ENCODE measurements around the gene CD99.

Gene CD99

DNA sequence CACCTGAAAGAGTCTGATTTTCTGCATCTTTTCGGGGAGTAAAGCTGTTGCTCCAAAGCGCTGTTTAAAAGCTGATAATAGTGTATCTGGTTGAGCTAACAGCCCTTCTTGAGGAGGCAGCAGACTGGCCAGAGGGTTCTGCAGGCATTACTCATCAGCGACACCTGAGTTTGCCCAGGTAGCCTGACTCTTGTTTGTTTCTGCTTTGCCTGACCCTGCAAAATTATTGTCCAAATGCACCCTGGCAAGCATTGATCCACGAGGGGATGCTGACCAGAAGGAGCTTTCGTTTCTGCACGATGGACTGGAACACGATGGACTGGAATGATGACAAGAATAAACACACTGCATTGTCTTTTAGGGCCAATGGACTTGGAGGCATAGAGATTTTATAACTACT lies 6.2 kb downstream of the CD99 start:
- DNase-seq (ENCODE audit: low read depth, low spot score) = no peak
- peak overlapping the region; percentile 91 for H3K27ac ChIP-seq

DNA sequence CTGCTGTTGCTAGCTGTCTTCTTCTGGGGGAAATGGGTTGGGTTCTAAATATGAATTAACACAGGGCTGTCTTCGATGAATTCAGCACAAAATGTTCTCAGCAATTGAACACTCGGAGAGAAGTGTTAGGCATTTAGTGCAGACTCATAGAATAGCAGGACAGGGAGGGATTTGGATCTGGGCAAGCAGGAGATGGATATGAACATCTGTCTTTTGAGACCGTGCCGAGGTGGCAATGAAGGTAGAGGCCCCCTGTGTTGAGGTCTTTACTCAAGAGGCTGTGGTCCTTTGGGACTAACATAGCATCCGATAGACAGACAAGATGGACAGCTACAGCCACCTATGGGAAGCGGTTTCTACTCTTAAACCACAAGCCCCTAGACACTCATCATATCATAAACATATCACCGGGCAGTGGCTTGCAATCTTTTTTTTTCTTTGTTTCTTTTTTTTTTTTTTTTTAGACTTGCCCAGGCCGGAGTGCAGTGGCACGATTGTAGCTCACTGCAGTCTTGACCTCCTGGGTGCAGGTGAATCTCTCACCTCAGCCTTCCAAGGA lies 6.7 kb downstream of the CD99 start:
- DNase-seq (ENCODE audit: low read depth, low spot score) = no peak
- H3K27ac ChIP-seq = peak overlapping the region; percentile 91

- no peak for DNase-seq (ENCODE audit: low read depth, low spot score)
- H3K27ac ChIP-seq = peak overlapping the region; percentile 91
Observed at GRCh38 chrX:2698604-2699003, 7.5 kb downstream of the CD99 start.

DNA sequence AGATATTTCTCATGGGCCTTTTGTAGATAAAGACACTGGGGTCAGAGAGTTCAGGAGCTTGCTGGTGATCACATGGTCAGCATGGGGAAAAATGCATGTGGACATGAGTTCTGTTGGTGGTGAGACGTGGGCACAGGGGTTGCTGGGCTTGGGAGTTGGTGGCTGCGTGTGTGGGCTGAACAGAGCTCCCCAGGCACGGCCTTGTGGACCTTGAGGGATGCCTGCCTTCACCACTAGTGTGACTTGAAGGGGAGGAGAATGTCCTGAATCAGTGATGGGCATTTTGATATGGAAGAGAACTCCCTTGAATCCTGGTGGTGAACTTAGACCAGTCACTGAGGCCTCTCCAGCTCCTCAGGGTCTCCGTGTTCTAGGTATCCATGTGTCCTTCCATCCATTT lies 8.9 kb downstream of the CD99 start:
- no peak overlapping the region for H3K27ac ChIP-seq

DNA sequence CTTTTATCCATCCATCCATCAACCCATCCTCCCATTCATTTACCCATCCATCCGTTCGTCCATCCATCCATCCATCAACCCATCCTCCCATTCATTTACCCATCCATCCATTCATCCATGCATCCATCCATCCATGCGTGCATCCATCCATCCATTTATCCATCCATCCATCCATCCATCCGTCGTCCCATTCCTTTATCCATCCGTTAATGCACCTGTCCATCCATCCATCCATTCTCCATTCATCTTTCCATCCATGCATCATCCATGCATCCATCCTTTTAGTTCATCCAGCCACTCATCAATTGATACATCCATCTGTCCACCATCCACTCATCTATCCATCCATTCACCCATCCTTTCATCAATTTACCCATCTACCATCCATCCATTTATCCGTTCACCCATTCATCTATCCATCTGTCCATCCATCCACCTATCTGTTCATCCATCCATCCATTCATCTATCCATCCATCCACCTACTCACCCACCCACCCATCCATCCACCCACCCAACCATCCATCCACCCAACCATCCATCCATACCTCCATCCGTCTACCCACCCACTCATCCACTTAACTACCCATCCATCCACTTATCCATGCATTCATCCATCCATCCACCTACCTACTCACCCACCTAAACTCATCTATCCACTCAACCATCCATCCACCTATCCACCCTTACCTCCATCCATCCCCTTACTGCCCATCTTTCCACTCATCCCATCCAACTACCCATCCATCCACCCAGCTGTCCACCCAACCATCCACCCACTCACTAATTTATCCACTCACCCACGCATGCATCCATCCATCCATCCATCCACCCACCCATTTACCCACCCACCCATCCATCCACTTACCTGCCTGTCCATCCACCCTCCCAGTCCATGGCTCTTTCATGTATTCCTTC lies 9.6 kb downstream of the CD99 start:
- H3K27ac ChIP-seq = no peak overlapping the region
- DNase-seq (ENCODE audit: low read depth, low spot score) = no peak

More for the DNA sequence above, 8.9 kb downstream of the CD99 start:
- no peak for DNase-seq (ENCODE audit: low read depth, low spot score)

GRCh38 chrX:2701600-2701999 lies 10.5 kb downstream of the CD99 start:
- H3K27ac ChIP-seq = no peak overlapping the region
- DNase-seq (ENCODE audit: low read depth, low spot score) = no peak

DNA sequence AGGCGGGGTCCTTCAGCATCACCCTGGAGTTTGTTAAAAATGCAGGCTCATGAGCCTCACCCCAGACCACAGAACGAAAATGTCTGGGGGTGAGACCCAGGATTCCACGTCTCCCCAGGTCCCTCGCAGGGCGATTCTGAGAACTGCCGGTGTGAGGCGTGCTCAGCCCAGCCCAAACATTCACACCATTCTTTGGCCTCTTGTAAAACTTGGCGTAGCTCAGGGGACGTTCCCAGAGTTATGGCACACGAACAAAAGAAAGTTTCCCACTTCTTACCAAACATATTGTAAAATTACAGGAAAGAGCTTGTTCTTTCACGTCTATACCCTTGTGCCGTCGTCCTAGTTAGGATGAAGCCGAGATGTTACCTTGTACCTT lies 12.9 kb downstream of the CD99 start:
- H3K27ac ChIP-seq = peak overlapping the region; percentile 50
- DNase-seq (ENCODE audit: low read depth, low spot score) = no peak

DNA sequence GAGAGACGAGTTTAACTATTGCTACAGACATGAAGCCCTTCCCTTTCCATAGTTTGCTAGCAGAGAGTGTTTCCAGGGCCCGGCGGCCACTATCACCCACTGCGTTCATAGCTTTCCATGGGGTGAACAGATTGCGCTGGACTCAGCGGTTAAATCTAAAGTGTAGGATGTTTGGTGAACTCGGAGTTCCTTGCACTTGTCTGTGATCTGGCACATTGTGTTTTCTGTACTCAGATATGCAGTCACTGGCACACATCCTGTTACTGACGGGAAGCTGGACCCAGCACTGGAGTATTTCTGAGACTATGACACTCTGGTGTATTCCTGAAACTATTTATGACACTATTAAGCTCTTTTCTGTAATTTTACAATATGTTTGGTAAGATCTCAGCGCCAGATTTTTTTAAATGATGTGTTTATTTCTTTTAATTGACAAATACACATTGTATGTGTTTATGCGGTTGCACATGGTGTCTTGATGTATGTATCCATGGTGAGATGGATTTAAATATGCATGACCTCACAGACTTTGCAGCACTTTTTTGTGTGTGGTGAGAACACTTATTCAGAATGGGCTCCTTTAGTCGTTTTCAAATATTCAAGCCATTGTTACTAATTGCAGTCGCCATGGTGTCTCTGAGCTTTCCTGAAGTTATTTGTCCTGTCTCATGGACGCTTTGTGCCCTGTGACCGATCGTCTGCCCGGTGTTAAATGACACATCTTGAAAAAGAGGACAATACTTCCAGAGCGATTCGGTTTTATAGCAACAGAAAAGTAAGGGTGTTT lies 14.1 kb downstream of the CD99 start:
- no peak overlapping the region for H3K27ac ChIP-seq

GRCh38 chrX:2707334-2707760 lies 16.3 kb downstream of the CD99 start:
- peak; percentile 92 for DNase-seq (ENCODE audit: low read depth, low spot score)
- peak overlapping the region; percentile 84 for H3K27ac ChIP-seq

More for the DNA sequence above, 14.1 kb downstream of the CD99 start:
- no peak for DNase-seq (ENCODE audit: low read depth, low spot score)

DNA sequence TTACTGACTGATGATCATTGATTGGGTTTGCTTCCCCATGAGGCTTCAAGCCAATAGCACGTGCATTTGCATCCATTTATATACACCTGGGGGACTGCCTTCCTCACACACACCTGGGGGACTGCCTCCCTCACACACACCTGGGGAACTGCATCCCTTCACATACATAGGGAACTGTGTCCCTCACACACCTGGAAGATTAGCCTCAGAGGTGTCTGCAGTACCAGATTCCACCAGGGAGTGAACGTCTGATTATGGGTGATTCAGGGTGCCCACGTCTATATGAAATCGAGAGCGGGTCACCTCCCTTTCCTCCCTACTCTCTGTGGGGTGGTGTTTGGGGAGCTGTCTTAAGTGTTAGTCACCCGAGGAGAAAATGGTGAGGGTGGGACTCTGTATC lies 16.9 kb downstream of the CD99 start:
- H3K27ac ChIP-seq = peak overlapping the region; percentile 84
- DNase-seq (ENCODE audit: low read depth, low spot score) = no peak

DNA sequence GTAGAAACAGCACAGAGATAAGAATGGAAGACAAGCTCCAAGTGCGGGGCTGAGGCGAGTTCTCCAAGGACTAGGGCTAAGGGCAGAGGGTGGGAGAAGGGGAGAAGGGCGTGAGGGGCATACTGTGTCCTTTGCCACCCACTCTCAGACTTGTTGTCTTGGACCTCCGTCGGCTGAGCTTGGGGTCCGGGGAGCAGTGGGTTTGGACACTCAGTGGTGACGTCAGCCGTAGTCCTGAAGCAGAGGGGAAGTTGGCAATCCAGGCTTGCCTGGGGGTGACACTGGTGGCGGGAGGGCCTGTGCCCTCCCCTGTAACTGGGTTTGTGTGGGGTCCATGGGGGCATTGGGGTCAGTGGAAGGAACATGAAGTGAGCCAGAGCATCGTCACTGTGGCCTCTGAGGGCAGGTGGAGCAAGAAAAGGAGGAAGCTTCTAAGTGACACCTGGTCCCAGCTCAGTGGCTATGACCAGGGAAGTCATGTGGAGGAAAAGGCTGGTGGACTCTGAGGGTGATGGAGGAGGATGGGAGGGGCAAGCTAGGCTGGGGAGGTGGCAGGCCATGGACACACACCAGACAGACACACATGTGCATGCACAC lies 17.6 kb downstream of the CD99 start:
- H3K27ac ChIP-seq = peak overlapping the region; percentile 84
- no peak for DNase-seq (ENCODE audit: low read depth, low spot score)

DNA sequence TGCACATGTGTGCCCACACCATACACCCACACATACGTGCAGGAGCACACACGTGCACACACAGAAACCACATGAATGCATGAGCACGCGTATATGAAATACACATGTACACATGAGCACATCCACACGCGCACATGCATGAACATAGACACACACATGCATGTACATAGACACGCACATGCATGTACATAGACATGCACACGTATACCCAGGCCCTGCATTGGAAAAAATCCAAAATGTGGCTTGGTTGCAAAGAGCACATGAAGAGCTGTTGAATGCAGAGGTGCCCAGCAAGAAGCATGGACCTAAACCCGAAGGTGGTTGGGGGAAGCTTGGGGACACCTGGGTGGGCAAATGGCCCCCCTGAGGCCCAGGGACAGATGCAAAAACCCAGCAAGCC lies 18.5 kb downstream of the CD99 start:
- DNase-seq (ENCODE audit: low read depth, low spot score) = no peak
- peak overlapping the region; percentile 95 for H3K27ac ChIP-seq

DNA sequence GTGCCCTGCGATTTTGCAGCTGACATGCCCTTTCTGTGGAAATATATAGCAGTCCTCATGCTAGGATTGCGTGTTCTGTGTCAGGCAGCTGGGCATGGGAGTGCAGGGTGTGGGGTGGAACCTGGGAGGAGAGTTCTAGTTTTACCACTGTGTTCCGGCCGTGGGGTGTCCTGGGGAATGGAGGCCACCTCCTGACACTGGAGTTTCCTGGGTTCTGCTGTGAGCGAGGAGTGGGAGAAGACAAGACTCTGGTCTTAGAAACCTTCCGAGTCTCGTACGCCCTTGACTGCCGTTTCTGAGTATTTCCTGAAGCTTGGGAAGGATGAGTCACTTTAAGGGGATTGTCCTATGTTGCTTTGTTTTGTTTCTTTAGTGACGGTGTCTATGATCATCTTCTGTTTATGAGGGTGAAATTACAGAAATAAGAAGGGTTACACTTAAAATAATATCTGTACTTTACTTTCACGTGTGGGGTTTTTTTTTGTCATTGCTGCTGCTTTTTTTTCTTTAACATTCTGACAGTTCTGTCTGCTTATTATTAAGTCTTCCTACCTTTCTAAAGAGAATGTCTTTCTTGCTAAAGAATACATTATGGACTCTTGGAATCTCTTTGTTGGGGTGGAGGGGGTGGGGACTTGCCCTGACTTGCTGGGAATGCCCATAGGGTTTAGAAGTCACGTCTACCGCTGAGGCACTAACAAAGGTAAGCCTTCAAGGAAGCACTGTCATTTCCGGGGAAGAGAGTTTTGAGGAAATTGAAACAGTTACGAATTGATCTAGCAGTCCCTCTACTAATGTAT lies 19.1 kb downstream of the CD99 start:
- peak; percentile 89 for DNase-seq (ENCODE audit: low read depth, low spot score)
- H3K27ac ChIP-seq = peak overlapping the region; percentile 95

DNA sequence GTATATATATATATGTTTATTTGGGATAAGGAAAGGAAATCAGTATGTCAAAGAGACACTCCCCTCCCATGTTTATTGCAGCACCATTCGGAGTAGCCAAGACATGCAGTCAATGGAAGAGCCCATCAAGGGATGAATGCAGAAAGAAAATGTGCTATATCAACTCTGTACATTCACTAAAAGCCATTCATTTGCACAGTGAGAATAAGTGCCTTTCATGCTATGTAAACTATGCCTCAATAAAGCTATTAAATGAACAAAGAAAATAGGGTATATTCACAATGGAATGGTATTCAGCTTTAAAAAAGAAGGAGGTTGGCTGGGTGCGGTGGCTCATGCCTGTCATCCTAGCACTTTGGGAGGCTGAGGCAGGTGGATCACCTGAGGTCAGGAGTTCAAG lies 20.3 kb downstream of the CD99 start:
- no peak for DNase-seq (ENCODE audit: low read depth, low spot score)
- peak overlapping the region; percentile 95 for H3K27ac ChIP-seq

DNA sequence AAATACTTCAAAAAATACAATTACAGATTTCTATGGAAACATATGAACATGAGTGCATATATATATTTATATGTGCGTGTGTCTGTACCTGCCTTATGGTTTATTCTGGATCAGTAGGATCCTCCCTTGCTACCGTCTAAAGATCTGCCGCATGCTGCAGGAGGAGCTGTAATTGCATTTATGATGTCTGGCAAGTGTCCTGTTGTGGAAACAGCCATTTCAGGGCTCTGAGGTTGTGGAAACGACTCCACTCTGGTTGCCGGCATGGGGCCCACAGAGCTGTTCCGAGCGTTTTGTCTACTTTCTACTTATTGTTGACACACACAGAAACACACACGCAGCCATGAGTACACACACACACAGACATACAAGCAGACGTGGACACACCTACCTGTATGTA lies 21.3 kb downstream of the CD99 start:
- DNase-seq (ENCODE audit: low read depth, low spot score) = no peak
- no peak overlapping the region for H3K27ac ChIP-seq

GRCh38 chrX:2712890-2713840 lies 22.1 kb downstream of the CD99 start:
- DNase-seq (ENCODE audit: low read depth, low spot score) = no peak

GRCh38 chrX:2714551-2714950 lies 23.5 kb downstream of the CD99 start:
- H3K27ac ChIP-seq = no peak overlapping the region
- DNase-seq (ENCODE audit: low read depth, low spot score) = no peak

More at GRCh38 chrX:2712890-2713840, 22.1 kb downstream of the CD99 start:
- no peak overlapping the region for H3K27ac ChIP-seq

DNA sequence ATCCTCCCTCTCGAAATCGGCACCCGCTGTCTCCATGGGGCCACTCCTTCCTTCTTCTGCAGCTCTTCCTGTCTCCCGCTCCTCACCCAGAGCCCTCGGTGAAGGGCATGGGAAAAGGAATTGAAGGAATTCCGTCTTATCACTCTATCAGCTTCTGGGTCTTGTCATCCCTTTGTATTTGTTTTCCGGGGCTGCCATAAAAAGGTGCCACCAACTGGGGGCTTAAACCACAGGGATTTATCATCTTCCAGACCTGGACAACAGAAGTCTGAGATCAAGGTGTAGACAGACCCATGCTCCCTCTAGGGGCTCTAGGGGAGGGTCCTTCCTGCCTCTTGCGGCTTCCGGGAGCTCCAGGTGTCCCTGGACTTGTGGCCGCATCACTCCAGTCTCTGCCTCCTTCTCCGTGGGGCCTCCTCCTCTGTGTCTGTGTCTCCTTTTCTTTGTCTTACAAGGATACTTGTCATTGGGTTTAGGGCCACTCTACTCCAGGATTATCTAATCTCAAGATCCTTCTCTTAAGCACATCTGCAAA lies 24.0 kb downstream of the CD99 start:
- H3K27ac ChIP-seq = no peak overlapping the region
- DNase-seq (ENCODE audit: low read depth, low spot score) = no peak

Measured in epithelial cell of prostate (primary cell).